HEK293 (cell line): ENCODE measurements around the gene SH2D4B.

ENCODE experiments used
- CTCF ChIA-PET: fragments of 350-600 bp; formaldehyde crosslinking; extraction: SDS; loops from one replicate; lab custom pipeline; 2021; ENCODE audit warnings: antibody characterized with exemption; lab: Yijun Ruan, JAX
- POLR2A ChIA-PET: fragments of 300-600 bp; formaldehyde crosslinking; extraction: SDS; loops from one replicate; lab custom pipeline; 2020; ENCODE audit warnings: antibody characterized with exemption, inconsistent platforms; lab: Yijun Ruan, JAX
- H3K27ac ChIP-seq: fragments of 200-500 bp; sonication (Bioruptor generic); 2 replicates; pipeline ENCODE4 v1.5.1; 2014; ENCODE audit warnings: low read depth, low read length, control low read depth, inconsistent platforms; ENCODE audit errors: extremely low read depth
- H3K36me3 ChIP-seq, 2 experiments: fragments of 200-500 bp in 1 of 2; sonication (Bioruptor generic) in 1 of 2; 1 replicate in 1 of 2; 2 replicates in 1 of 2; pipeline ENCODE4 v1.5.1; 2014 to 2017; ENCODE audit warnings: inconsistent platforms in 2 of 2, low read length in 2 of 2; ENCODE audit not compliant: control insufficient read depth in 2 of 2, insufficient read depth in 1 of 2
- H3K4me1 ChIP-seq: fragments of 200-500 bp; sonication (Bioruptor generic); 2 replicates; pipeline ENCODE4 v1.5.1; 2014; ENCODE audit warnings: mild to moderate bottlenecking, low read length, inconsistent platforms; ENCODE audit not compliant: control insufficient read depth, insufficient read depth
- H3K4me3 ChIP-seq: 2 replicates; pipeline ENCODE4 v1.5.1; 2011; ENCODE audit warnings: low read depth, mild to moderate bottlenecking, control low read depth, low read length, moderate library complexity
- H3K9me3 ChIP-seq: fragments of 200-500 bp; sonication (Bioruptor generic); 2 replicates; pipeline ENCODE4 v1.5.1; 2014; ENCODE audit warnings: low read depth, low read length, inconsistent platforms; ENCODE audit not compliant: control insufficient read depth, insufficient read depth
- HOXA7 ChIP-seq: sonication (generic); formaldehyde crosslinking; IDR thresholded peaks from 2 replicates; pipeline ENCODE4 v1.8.1; 2022; ENCODE audit warnings: missing genetic modification reagents, borderline replicate concordance
- KLF17 ChIP-seq: fragments of 450-650 bp; formaldehyde crosslinking; IDR thresholded peaks from 2 replicates; pipeline ENCODE4 v1.5.1; 2016; ENCODE audit warnings: missing biosample characterization, missing genetic modification characterization
- MYNN ChIP-seq: fragments of 450-650 bp; formaldehyde crosslinking; IDR thresholded peaks from 2 replicates; pipeline ENCODE4 v1.5.1; 2016; ENCODE audit warnings: missing biosample characterization, missing genetic modification characterization, borderline replicate concordance
- REPIN1 ChIP-seq: fragments of 450-650 bp; formaldehyde crosslinking; IDR thresholded peaks from 2 replicates; pipeline ENCODE4 v1.5.1; 2017; ENCODE audit warnings: missing biosample characterization, missing genetic modification characterization, low read depth
- SETDB1 ChIP-seq: IDR thresholded peaks from one replicate; pipeline ENCODE4 v1.6.1; 2017; ENCODE audit warnings: mild to moderate bottlenecking, low read length, moderate library complexity, mixed read lengths; ENCODE audit not compliant: insufficient read length
- TSHZ1 ChIP-seq: fragments of 450-650 bp; formaldehyde crosslinking; IDR thresholded peaks from 2 replicates; pipeline ENCODE4 v1.5.1; 2016; ENCODE audit warnings: missing biosample characterization, missing genetic modification characterization, borderline replicate concordance
- ZNF138 ChIP-seq: fragments of 450-650 bp; formaldehyde crosslinking; IDR thresholded peaks from 2 replicates; pipeline ENCODE4 v1.5.1; 2016; ENCODE audit warnings: missing biosample characterization, missing genetic modification characterization, borderline replicate concordance
- ZNF157 ChIP-seq: fragments of 450-650 bp; formaldehyde crosslinking; IDR thresholded peaks from 2 replicates; pipeline ENCODE4 v1.5.1; 2016; ENCODE audit warnings: missing biosample characterization, missing genetic modification characterization
- ZNF266 ChIP-seq: fragments of 450-650 bp; formaldehyde crosslinking; IDR thresholded peaks from 2 replicates; pipeline ENCODE4 v1.5.1; 2016; ENCODE audit warnings: missing biosample characterization, missing genetic modification characterization, low read depth
- ZNF274 ChIP-seq, 2 experiments: fragments of 200-500 bp in 1 of 2; fragments of 450-650 bp in 1 of 2; sonication (Bioruptor generic) in 1 of 2; formaldehyde crosslinking in 1 of 2; IDR thresholded peaks; 2 replicates each; pipeline versions ENCODE4 v1.5.1 to v1.6.1; 2014 to 2016; ENCODE audit warnings: borderline replicate concordance in 1 of 2, inconsistent platforms in 1 of 2, low read length in 1 of 2, missing biosample characterization in 1 of 2, missing genetic modification characterization in 1 of 2
- ZNF324 ChIP-seq: fragments of 450-650 bp; formaldehyde crosslinking; IDR thresholded peaks from 2 replicates; pipeline ENCODE4 v1.5.1; 2016; ENCODE audit warnings: missing biosample characterization, missing genetic modification characterization
- ZNF37A ChIP-seq: fragments of 450-650 bp; IDR thresholded peaks from 2 replicates; pipeline ENCODE4 v1.5.1; 2018; ENCODE audit warnings: missing biosample characterization, missing genetic modification characterization
- ZNF423 ChIP-seq: fragments of 450-650 bp; formaldehyde crosslinking; IDR thresholded peaks from 2 replicates; pipeline ENCODE4 v1.5.1; 2016; ENCODE audit warnings: missing biosample characterization, missing genetic modification characterization
- ZNF548 ChIP-seq: fragments of 450-650 bp; formaldehyde crosslinking; IDR thresholded peaks from 2 replicates; pipeline ENCODE4 v1.5.1; 2016; ENCODE audit warnings: missing biosample characterization, missing genetic modification characterization
- ZNF558 ChIP-seq: fragments of 450-650 bp; formaldehyde crosslinking; IDR thresholded peaks from 2 replicates; pipeline ENCODE4 v1.5.1; 2016; ENCODE audit warnings: missing biosample characterization, missing genetic modification characterization
- ZNF692 ChIP-seq: fragments of 450-650 bp; formaldehyde crosslinking; IDR thresholded peaks from 2 replicates; pipeline ENCODE4 v1.5.1; 2016; ENCODE audit warnings: missing biosample characterization, missing genetic modification characterization
- ZNF701 ChIP-seq: fragments of 450-650 bp; formaldehyde crosslinking; IDR thresholded peaks from 2 replicates; pipeline ENCODE4 v1.5.1; 2016; ENCODE audit warnings: missing biosample characterization, missing genetic modification characterization
- ZNF785 ChIP-seq: fragments of 450-650 bp; formaldehyde crosslinking; IDR thresholded peaks from 2 replicates; pipeline ENCODE4 v1.5.1; 2016; ENCODE audit warnings: missing biosample characterization, missing genetic modification characterization
- ZSCAN16 ChIP-seq: fragments of 450-650 bp; formaldehyde crosslinking; IDR thresholded peaks from 2 replicates; pipeline ENCODE4 v1.5.1; 2016; ENCODE audit warnings: missing biosample characterization, missing genetic modification characterization
- ZSCAN23 ChIP-seq: fragments of 450-650 bp; formaldehyde crosslinking; IDR thresholded peaks from 2 replicates; pipeline ENCODE4 v1.5.1; 2016; ENCODE audit warnings: missing biosample characterization, missing genetic modification characterization

Gene SH2D4B

GRCh38 chr10:80649183-80649582, 111.5 kb downstream of the SH2D4B start:
- Histone ChIP-seq H3K36me3 (no peaks in the 10 kb centered on the region), H3K9me3 (no peaks in the 10 kb centered on the region), H3K4me3 (no peak overlapping the region), H3K4me1 (no peaks in the 10 kb centered on the region), H3K27ac (no peak overlapping the region)
- ChIA-PET POLR2A (no interaction called here), CTCF (interaction anchor here (0.6 to 1.3 kb wide), 2 partner anchors 13 to 23 kb away, joined by 3 read pairs; no protein-coding TSS in a partner anchor)
- TF ChIP-seq HOXA7 (CRISPR knock-in tag) (no peak), REPIN1 (tag by site-specific recombination) (no peak)

- ChIA-PET POLR2A (no interaction called here), CTCF (interaction anchor here (0.7 kb wide), 1 partner anchor 57 kb away, joined by 3 read pairs; no protein-coding TSS in a partner anchor)
- Histone ChIP-seq H3K4me1 (no peaks in the 10 kb centered on the region), H3K27ac (no peak overlapping the region), H3K36me3 (no peaks in the 10 kb centered on the region), H3K4me3 (no peak overlapping the region), H3K9me3 (no peaks in the 10 kb centered on the region)
- TF ChIP-seq ZNF37A (tag by site-specific recombination): no peak
- no peak for TF ChIP-seq ZNF274 (IDR thresholded peaks at IDR 0.05; ENCODE audit: low read length)
- TF ChIP-seq ZNF274 (tag by site-specific recombination; IDR thresholded peaks at IDR 0.05; ENCODE audit: borderline replicate concordance): peak; percentile 91; the same call in 1 of the 2 replicates
- no peak for TF ChIP-seq ZNF324 (tag by site-specific recombination)
- TF ChIP-seq ZNF157 (tag by site-specific recombination): no peak
- TF ChIP-seq KLF17 (tag by site-specific recombination): no peak
- peak; percentile 64 for TF ChIP-seq SETDB1
- no peak for TF ChIP-seq ZSCAN16 (tag by site-specific recombination)
- no peak for TF ChIP-seq ZNF692 (tag by site-specific recombination)
- TF ChIP-seq ZNF266 (tag by site-specific recombination): no peak
- TF ChIP-seq ZNF558 (tag by site-specific recombination): no peak
- no peak for TF ChIP-seq ZNF138 (tag by site-specific recombination)
- TF ChIP-seq ZNF423 (tag by site-specific recombination): no peak
- TF ChIP-seq TSHZ1 (tag by site-specific recombination): no peak
- TF ChIP-seq ZNF701 (tag by site-specific recombination): no peak
- TF ChIP-seq ZSCAN23 (tag by site-specific recombination): no peak
- no peak for TF ChIP-seq ZNF548 (tag by site-specific recombination)
- TF ChIP-seq MYNN (tag by site-specific recombination): no peak
- TF ChIP-seq ZNF785: peak; percentile 32; the same call in 1 of the 2 replicates
Measured at GRCh38 chr10:80655898-80656297, 118.2 kb downstream of the SH2D4B start.
